SKM-1 (cell line): ENCODE results near the gene PTGER2.

Experiments used
- DNase-seq: peaks from one replicate; lab custom pipeline; 2025; ENCODE audit not compliant: unreplicated experiment; lab: John Stamatoyannopoulos, UW

PTGER2 gene

GRCh38 chr14:52304248-52304904 lies 9.7 kb upstream of the PTGER2 start:
- DNase-seq: no peak

DNA sequence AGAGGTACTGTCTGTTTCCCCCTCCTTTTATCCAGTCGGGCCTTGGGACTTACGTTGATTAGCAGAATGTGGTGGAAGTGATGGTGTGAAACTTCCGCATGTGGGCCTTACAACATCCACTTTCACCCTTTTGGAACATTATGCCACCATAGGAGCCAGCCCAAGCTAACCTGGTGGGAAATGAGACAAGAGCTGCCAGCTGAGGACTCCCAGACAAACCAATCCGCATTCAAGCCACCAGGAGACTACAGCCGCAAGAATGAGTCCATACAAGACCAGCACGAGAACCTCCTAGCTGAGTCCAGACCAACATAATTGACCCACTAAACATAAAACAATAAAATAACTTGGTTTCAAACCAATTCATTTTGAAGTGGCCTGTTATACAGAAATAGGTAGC lies 9.1 kb upstream of the PTGER2 start:
- DNase-seq: no peak

DNA sequence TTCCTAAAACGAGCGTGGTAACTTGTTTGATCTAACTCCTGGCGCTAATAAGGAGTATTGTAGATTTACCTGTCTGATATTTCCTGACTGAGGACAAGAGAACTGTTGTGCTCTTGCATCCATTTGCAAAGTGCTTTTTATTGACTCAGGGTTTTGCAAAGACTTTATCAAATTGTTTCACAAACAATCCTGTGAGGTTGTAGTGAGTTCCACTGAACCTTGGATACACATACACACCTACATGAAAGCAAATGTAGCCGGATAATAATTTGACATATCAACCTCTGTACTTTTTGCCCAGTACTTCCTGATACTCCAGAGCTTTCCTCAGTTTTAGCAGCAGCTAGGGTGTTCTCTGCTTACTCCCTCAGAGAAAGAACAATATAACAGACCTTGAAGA lies 6.7 kb upstream of the PTGER2 start:
- DNase-seq: no peak

GRCh38 chr14:52307905-52308304 lies 6.2 kb upstream of the PTGER2 start:
- DNase-seq: no peak

DNA sequence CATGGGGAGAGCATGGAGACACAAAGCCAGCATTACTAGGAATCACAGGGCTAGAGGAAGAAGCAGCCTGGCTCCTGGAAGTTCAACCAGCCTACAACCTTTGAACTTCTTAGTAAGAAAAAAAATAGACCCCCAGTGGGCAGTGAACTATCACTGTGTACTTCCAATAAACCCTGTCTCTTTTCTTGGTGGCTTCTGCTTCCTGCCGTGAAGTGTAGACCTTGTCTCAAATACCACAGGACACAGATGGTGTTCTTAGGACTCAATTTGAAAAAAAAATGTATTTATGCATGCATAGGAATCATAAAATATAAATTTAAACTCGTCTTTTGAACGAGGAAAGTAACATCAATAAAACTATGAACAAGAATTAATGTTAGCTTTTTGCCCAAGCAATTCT lies 3.6 kb upstream of the PTGER2 start:
- DNase-seq: no peak

- DNase-seq: no peak
These were observed 1.2 kb upstream of the PTGER2 start for GRCh38 chr14:52312931-52313355.

- DNase-seq: no peak
These were observed 650 bp upstream of the PTGER2 start for GRCh38 chr14:52313462-52313861.

DNA sequence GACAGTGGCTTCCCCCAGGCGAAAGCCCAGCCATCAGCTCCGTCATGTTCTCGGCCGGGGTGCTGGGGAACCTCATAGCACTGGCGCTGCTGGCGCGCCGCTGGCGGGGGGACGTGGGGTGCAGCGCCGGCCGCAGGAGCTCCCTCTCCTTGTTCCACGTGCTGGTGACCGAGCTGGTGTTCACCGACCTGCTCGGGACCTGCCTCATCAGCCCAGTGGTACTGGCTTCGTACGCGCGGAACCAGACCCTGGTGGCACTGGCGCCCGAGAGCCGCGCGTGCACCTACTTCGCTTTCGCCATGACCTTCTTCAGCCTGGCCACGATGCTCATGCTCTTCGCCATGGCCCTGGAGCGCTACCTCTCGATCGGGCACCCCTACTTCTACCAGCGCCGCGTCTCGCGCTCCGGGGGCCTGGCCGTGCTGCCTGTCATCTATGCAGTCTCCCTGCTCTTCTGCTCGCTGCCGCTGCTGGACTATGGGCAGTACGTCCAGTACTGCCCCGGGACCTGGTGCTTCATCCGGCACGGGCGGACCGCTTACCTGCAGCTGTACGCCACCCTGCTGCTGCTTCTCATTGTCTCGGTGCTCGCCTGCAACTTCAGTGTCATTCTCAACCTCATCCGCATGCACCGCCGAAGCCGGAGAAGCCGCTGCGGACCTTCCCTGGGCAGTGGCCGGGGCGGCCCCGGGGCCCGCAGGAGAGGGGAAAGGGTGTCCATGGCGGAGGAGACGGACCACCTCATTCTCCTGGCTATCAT lies 663 bp downstream of the PTGER2 start:
- DNase-seq: no peak

GRCh38 chr14:52315355-52315718 lies 1.2 kb downstream of the PTGER2 start:
- DNase-seq: no peak

DNA sequence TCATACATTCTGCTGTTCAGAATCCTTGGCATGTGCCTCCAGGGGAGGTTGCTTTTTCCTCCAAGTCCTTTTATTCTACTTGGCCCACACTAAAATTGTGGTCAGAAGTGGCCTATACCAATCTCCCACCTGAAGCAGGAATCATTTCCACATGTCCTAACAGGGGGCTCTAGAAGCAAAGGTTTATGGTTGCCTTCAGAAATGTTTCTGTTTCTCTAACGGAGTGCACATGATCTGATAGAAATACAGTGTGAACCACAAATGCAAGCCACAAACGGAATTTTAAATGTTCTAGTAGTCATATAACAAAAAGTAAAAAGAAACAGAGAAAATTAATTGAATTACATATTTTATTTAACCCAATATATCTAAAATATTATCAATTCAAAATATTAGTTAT lies 4.0 kb downstream of the PTGER2 start:
- DNase-seq: no peak

GRCh38 chr14:52318826-52319645 lies 4.9 kb downstream of the PTGER2 start:
- no peak for DNase-seq

DNA sequence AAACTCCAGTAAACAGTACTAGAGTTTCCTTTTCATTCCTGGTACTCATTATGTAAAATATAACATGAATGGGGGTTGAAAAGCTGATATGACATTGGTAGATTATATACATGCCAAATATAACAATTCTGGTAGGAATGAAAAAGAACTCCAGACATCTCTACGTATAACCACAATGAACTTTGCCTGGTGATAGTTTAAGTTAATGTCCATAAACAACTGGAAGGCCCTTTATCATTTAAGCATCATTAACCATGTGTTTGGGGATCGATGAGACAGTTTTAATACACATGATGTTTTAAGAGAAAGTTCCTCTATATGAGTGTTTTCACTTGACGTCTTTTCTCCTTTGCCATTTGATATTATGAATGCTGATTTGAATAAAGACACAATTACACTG lies 5.8 kb downstream of the PTGER2 start:
- DNase-seq: no peak

GRCh38 chr14:52325126-52325525 lies 11.0 kb downstream of the PTGER2 start:
- DNase-seq: peak; percentile 30

GRCh38 chr14:52325630-52326029 lies 11.5 kb downstream of the PTGER2 start:
- no peak for DNase-seq

GRCh38 chr14:52327374-52328226 lies 13.5 kb downstream of the PTGER2 start:
- DNase-seq: no peak

DNA sequence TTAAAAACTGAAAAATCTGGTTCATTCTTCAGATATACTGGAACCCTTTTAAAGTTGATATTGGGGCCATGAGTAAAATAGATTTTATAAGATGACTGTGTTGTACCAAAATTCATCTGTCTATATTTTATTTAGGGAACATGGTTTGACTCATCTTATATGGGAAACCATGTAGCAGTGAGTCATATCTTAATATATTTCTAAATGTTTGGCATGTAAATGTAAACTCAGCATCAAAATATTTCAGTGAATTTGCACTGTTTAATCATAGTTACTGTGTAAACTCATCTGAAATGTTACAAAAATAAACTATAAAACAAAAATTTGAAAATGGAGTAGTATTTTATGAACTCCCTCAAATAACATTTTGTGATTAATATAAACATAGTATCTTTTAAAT lies 14.2 kb downstream of the PTGER2 start:
- DNase-seq: no peak

DNA sequence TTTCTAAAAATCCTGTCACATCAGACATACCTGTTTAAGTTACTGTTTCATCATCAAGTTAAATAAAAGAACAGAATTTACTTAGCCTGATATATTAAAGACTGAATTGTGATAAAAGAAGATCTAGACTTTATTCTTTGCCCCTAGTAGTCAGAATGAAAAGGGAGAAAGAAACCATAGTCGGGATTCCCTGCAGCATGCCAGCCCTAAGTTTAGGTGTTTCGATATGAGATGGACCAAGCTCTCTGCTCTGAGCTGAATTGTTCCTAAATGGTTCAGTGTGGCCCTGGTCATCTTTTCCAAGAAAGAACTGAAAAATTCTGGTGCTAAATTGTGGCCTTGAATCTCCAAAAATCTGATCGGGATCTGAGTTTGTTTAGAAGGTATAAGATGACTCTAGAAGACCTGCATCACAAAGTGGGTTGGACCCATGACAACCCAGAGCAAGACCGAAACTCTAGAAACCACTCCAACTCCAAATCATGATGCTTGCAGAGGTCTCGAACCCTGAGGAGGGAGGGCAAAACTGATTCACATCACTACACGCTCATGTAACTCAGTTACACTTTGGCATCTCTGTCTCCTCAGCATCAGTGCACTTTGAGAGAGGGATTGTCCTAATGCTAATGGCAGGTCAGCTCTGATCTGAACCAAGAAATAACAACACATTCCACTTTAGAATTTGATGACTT lies 15.7 kb downstream of the PTGER2 start:
- no peak for DNase-seq

GRCh38 chr14:52332269-52332668 lies 18.2 kb downstream of the PTGER2 start:
- DNase-seq: no peak

GRCh38 chr14:52333108-52333507 lies 19.0 kb downstream of the PTGER2 start:
- no peak for DNase-seq

GRCh38 chr14:52333823-52334657 lies 19.9 kb downstream of the PTGER2 start:
- no peak for DNase-seq
